ENCODE data around the gene ZNF121.
A peak's percentile ranks its signal among the peaks of the same experiment; 100 is the strongest.

The ZNF121 gene

DNA sequence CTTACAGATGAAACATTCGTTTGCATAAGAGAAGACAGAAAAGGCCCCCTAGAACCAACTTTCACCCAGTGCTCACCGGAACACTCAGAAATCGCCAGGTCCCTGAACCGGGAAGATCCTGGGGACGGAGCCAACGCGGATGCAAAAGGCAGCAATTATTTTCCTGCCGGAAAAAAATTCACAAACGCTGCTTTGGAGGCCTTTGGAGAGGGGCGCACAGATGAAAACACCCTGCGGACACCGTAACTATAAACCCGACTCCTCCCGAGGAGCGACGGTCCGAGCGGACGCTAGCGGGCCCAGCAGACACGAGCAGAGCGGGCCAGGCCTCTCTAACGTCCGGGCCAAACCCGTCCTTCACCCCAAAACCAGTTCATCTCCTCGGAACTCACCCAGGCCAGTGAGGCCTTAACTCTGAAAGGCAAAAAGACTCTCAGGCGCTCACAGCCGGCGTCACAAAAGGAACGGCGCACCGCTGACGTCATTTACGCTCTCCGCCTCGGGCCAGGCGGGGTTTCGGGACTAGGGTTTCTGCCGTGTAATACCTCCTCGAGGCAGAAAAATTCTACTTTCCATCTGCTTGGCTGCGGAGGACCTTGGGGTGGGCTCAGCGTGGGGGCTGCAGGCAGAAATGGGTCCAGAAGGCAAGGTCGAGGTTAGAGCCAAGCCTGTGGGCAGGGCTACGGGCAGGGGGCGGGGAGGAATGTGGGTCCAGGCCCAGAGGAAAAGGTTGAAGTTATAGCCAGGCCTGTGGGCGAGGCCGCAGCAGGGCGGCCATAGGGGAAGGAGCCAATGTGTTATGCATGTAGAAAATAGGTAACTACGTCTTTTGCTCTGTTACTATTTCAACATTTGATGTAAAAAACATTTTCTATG lies 45.9 kb downstream of the ZNF121 start, which contains the start of gene ZNF426:
TSS of gene ZNF426 (minus strand) at position 463 of the 876 bp plus-strand sequence. CDS start 2,413 bp downstream, outside the sequence.
- peak; percentile 85 for DNase-seq

DNA sequence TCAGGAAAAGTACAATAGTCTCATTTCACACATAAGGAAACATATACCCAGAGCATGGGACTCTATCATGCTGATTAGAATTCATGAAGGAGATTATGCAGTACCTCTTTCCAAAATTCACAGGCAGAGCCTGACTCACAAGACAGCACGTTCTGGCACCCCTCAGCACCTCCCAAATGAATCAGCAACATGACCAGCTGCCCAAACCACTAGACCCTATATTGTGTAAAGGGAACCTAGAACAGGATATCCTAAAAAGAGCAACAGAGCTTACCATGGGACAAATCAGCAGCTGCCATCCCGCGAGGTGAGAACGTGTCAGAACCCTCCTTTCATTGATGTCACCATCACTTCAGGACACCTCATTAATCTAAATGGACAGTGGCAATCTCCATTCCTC lies 48.4 kb downstream of the ZNF121 start:
- DNase-seq = no peak

DNA sequence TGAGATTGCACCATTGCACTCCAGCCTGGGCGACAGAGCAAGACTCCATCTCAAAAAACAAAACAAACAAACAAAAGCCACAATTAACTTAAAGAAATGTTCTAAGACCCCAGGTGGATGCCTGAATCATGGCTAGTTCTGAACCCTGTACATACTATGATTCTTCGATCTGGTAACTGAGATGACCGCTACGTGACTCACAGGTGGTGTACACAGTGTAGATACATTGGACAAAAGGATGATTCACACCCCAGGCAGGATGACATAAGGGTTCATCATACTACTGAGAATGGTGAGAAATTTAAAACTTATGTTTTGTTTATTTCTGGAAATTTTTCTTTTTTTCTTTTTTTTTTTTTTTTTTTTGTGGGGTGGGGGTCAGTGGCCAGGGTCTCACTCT lies 52.4 kb downstream of the ZNF121 start:
- no peak for DNase-seq

DNA sequence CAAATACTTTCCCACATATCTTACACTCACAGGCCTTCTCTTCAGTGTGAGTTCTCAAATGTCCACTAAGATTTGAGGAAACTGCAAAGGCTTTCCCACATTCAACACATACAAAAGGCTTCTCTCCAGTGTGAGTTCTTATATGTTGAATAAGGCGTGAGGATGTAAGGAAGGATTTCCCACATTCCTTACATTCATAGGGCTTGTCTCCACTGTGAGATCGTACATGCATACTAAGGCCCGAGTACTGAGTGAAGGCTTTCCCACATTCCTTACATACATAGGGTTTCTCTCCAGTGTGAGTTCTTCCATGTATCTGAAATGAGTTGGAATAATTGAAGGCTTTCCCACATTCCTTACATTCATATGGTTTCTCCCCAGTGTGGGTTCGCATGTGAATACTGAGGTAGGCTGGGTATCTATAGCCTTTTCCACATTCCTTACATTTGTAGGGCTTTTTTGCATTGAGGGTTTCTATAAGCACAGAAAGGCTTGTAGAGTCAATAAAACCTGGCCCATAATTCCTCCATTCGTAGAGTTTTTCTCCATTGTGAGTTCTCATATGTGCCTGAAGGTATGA lies 55.5 kb downstream of the ZNF121 start:
- no peak for DNase-seq

DNA sequence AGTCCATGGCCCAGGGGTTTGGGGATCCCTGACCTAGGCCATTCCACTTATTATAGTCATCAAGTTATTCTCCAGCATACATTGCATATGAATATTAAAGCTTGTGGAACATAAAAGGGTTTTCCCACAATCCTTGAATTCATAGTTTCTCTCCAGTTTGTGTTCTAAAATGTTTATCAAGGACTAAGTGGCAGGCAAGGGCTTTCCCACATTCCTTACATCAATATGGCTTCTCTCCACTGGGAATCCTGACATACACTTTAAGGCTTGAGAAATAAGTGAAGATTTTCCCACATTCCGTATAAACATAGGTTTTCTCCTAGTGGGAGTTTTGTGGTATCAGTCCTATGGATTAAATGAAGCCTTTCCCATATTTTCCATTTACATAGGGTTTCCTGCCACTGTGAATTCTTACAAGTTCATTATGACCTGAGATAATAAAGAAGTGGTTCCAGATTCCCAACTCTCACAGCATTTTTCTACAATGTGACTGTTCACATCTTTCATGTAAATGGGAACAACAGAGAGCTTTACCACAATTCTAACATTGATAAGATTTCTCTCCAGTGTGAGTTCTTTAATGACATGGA lies 60.3 kb downstream of the ZNF121 start:
- no peak for DNase-seq
